Tibial artery (tissue), 4 donors: ENCODE data around the gene LGALS7B.

Source experiments
- DNase-seq, 2 donors: peaks; one replicate each; pipeline ENCODE4 v3.0.0-alpha.2; 2019
- H3K27ac ChIP-seq, 2 donors: fragments of 200-600 bp; sonication (generic) in 1 of 2; 1 replicate in 1 of 2; 2 replicates in 1 of 2; pipeline ENCODE4 v1.5.1; 2018 to 2019; ENCODE audit warnings: mild to moderate bottlenecking in 1 of 2
- H3K27me3 ChIP-seq, 2 donors: fragments of 200-600 bp; sonication (generic) in 1 of 2; one replicate each; pipeline versions ENCODE4 v1.5.1 to v1.6.0; 2016 to 2019
- H3K36me3 ChIP-seq, 3 donors: fragments of 200-600 bp; sonication (generic) in 2 of 3; one replicate each; pipeline ENCODE4 v1.5.1; 2016 to 2019; ENCODE audit warnings: mild to moderate bottlenecking in 2 of 3
- H3K4me1 ChIP-seq, 4 donors: fragments of 200-600 bp; sonication (generic) in 2 of 4; 1 replicate in 3 of 4; 2 replicates in 1 of 4; pipeline ENCODE4 v1.5.1; 2016 to 2019
- H3K4me3 ChIP-seq, 2 donors: fragments of 200-600 bp; sonication (generic) in 1 of 2; 1 replicate in 1 of 2; 2 replicates in 1 of 2; pipeline ENCODE4 v1.5.1; 2018 to 2019; ENCODE audit warnings: mild to moderate bottlenecking in 2 of 2
- H3K9me3 ChIP-seq, 3 donors: fragments of 200-600 bp; sonication (generic) in 1 of 3; one replicate each; pipeline ENCODE4 v1.5.1; 2016 to 2019
- intact Hi-C: fragments of 100-400 bp; cut with DNase I; formaldehyde crosslinking; loops from one replicate; pipeline ENCODE4 v1.15.0; 2023; ENCODE audit warnings: low total_unique reads
- TF ChIP-seq, protein P1 (sequence below), 2 experiments: fragments of 200-600 bp in 1 of 2; fragments of 450-650 bp in 1 of 2; IDR thresholded peaks; one replicate each; pipeline ENCODE4 v1.5.1; 2017 to 2019; ENCODE audit warnings: antibody characterized with exemption in 2 of 2, mild to moderate bottlenecking in 1 of 2, moderate library complexity in 1 of 2

The LGALS7B gene

DNA sequence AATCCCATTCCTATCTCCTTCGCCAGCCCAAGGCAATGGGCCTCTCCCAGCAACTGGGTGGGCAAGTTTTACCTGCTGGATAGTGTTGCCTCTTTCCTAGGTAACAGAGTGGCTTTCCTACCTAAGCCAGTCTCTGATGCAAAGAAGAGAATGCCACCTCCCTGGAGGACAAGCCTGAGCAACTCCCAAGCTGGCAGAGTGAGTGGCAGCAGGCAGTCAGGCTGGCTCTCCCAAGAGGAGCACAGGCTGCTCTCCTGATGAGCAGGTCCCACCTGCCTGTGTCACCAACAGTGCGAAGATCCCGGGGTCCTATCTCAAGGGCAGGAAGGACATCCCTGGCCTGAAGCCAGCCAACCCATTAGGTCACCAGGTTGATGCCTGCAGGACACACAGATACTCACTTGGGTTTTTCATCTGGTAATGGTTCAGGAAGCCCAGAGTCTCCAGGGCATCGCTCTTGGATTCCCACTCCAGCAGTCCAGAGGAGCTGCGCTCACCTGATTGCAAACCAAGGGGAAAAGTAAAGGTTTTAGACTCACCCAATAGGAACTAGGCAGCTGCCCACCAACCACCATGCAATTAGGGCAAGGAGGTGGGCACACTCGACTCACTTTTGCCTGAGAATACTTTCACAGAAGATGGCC is 48.1 kb downstream of the LGALS7B start:
- Histone ChIP-seq H3K27me3 (no peaks in the 10 kb centered on the region), H3K4me1 (peaks cover 0 to 45% (median 16%) of the 10 kb centered on the region in 4 donors), H3K36me3 (peaks cover 55 to 69% (median 65%) of the 10 kb centered on the region in 3 donors), H3K27ac (no peak overlapping the region), H3K9me3 (no peaks in the 10 kb centered on the region), H3K4me3 (no peak overlapping the region)
- no peak for DNase-seq
- TF ChIP-seq, protein P1, sequence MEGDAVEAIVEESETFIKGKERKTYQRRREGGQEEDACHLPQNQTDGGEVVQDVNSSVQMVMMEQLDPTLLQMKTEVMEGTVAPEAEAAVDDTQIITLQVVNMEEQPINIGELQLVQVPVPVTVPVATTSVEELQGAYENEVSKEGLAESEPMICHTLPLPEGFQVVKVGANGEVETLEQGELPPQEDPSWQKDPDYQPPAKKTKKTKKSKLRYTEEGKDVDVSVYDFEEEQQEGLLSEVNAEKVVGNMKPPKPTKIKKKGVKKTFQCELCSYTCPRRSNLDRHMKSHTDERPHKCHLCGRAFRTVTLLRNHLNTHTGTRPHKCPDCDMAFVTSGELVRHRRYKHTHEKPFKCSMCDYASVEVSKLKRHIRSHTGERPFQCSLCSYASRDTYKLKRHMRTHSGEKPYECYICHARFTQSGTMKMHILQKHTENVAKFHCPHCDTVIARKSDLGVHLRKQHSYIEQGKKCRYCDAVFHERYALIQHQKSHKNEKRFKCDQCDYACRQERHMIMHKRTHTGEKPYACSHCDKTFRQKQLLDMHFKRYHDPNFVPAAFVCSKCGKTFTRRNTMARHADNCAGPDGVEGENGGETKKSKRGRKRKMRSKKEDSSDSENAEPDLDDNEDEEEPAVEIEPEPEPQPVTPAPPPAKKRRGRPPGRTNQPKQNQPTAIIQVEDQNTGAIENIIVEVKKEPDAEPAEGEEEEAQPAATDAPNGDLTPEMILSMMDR (IDR thresholded peaks at IDR 0.05), result no peak
- intact Hi-C loops, result no loop called here

DNA sequence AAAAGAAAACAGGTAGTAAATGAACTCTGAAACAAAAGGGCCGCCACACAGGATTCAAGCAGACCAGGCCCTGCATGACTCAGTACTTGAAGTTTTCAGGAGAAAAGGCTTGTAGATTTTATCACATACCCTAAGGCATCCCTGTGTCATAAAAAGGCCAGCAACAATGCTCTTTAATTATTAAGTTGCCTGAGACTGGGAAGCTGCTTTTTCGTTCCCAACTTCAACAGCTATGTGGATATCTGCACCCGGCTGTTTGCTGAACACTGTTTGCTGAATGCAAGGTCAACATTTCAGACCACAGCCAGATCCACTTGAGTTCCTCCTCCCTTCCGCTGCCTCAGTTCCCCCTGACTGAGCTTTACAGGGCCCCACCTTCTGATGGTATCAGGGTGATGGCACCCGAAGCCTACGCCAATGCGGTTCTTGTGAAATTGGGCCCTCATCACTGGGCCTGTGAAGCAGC is 48.7 kb downstream of the LGALS7B start:
- TF ChIP-seq, protein P1 (IDR thresholded peaks at IDR 0.05), result no peak
- no peak overlapping the region for H3K4me3 ChIP-seq
- H3K27ac ChIP-seq, result no peak overlapping the region
- H3K9me3 ChIP-seq, result no peaks in the 10 kb centered on the region
- intact Hi-C loops, result no loop called here
- H3K27me3 ChIP-seq, result no peaks in the 10 kb centered on the region
- peaks cover 0 to 39% (median 12%) of the 10 kb centered on the region in 4 donors for H3K4me1 ChIP-seq
- H3K36me3 ChIP-seq, result peaks cover 61 to 75% (median 71%) of the 10 kb centered on the region in 3 donors
- no peak for DNase-seq

DNA sequence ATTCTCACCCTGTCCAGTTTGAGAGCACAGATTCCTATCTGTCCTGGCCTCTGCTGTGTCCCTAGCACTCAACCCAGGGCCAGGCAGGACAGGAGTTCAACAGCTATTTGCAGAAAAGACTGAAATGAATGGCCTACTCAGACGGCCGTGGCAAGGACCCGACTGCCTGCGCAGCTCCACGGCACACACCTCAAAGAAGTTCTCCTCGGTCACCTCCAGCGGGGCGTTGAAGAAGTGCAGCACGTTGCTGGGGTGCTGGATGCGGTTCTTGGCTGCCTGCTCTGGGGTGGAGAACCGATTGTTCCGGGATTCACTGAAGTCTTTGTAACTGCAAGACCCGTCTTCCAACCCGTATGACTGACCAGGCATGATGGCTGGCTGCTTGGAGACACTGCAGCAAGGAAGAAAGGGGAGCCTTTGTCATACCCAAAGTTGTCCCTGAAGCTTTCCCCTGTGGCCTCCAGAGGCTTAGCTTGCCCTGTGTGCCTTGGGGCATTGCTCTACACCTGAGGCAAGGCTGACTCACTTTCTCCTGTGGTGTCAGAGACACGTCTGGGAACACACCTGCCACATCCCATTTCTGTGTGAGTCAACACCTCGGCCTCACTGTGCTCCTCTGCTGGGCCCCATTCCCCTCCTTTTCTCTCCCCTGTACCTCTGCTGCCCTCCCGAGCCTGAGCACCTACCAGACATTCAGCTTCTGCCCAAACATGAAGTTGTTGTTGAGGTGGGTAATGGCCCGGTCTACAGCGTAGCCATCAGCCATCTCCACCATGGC is 49.4 kb downstream of the LGALS7B start:
- no peaks in the 10 kb centered on the region for H3K9me3 ChIP-seq
- intact Hi-C loops, result no loop called here
- H3K4me1 ChIP-seq, result peaks cover 0 to 38% (median 12%) of the 10 kb centered on the region in 4 donors
- H3K4me3 ChIP-seq, result no peak overlapping the region
- TF ChIP-seq, protein P1 (IDR thresholded peaks at IDR 0.05), result no peak
- no peaks in the 10 kb centered on the region for H3K27me3 ChIP-seq
- H3K36me3 ChIP-seq, result peaks cover 68 to 82% (median 78%) of the 10 kb centered on the region in 3 donors
- no peak for DNase-seq
- H3K27ac ChIP-seq, result no peak overlapping the region

DNA sequence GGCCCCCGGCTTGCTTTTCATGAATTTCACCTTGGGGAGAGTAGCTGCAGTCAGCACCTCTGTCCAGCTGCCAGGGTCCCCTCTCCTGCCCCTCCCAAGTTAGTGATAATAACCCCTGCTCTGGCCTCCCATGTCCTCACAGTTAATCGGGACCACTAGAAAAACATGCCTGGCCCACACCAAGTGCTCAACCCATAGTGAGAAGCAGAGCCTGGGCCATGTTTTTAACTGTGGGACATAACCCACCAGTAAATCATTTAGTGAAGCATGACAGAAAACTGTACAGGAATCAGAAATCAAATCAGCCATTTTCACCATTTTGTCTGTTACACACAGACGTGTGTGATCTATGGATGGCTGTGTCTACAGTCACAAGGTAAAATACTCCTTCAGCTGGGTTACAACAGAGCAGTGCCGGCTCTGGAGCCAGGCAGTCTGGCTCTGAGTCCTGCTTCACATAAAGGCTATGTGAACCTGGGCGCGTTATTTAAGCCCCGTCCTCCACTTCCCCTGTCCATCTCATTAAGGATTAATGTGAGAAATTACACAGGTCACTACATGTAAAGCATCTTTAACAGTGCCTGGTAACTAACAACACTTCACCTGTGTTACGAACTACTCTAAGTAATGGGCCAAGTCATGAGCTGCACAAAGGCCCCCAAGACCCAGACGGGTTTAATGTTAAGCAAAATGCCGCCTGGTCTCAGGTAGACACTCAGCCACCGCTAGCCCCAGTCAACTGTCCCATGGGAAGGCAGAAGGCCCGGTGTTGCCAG is 50.2 kb downstream of the LGALS7B start:
- Histone ChIP-seq H3K27me3 (no peaks in the 10 kb centered on the region), H3K9me3 (no peaks in the 10 kb centered on the region), H3K27ac (no peak overlapping the region), H3K4me1 (peaks cover 0 to 38% (median 12%) of the 10 kb centered on the region in 4 donors), H3K4me3 (no peak overlapping the region), H3K36me3 (peaks cover 76 to 90% (median 86%) of the 10 kb centered on the region in 3 donors)
- DNase-seq, result no peak
- intact Hi-C loops, result no loop called here
- TF ChIP-seq, protein P1 (IDR thresholded peaks at IDR 0.05), result no peak

DNA sequence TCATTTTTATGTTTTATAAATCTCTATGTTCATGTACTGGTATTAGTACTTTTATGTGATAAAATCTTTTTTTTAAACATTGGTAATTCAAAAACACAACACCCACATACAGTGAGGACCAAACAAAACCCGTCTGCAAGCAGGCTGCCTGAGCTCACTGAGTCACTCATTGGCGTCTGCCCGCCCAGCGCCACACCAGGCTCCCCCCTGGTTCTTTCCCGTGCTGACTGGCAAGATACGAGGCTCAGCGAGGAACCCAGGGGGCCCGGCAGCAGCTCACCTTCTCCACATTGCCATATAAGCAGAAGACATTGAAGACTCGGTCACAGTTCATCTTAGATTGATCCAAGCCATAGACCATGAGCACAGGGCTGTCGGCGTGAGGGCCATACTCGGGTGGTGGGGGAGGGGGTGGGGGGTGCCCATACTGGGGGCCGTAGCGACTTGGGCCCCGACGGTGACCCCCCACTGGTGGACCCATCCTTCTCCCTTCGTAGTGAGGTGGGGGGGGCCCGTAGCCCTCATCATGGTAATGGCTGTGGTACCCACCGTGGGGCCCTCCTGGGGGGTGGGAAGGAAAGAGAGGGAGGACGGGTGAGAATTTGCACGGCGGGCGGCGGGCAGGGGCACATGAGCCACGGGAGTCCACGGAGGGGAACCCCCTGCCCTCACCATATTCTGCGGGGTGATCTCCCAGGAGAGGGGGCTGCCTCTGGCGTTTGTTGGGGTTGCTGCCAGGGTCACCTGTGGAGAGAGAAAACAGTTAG is 51.0 kb downstream of the LGALS7B start:
- Histone ChIP-seq H3K4me1 (peaks cover 0 to 34% (median 11%) of the 10 kb centered on the region in 4 donors), H3K27ac (no peak overlapping the region)
- TF ChIP-seq, protein P1 (IDR thresholded peaks at IDR 0.05), result no peak

More for the DNA sequence above, 51.0 kb downstream of the LGALS7B start:
- Histone ChIP-seq H3K27me3 (no peaks in the 10 kb centered on the region), H3K4me3 (no peak overlapping the region), H3K36me3 (peaks cover 84 to 98% (median 94%) of the 10 kb centered on the region in 3 donors), H3K9me3 (no peaks in the 10 kb centered on the region)
- intact Hi-C loops, result no loop called here
- no peak for DNase-seq
